HG02981 (cell line): ENCODE data around the gene MARK4.
"Not testable (repeated sequence)": the region's sequence is repeated elsewhere in the genome, so short reads cannot be mapped to it uniquely, and the experiment has no call there.

ENCODE experiments used
- ATAC-seq: cut with Tn5 transposase; IDR thresholded peaks from one replicate; pipeline ENCODE4 v1.9.1; 2021; ENCODE audit warnings: mild to moderate bottlenecking, moderate library complexity; ENCODE audit not compliant: unreplicated experiment

The MARK4 gene

DNA sequence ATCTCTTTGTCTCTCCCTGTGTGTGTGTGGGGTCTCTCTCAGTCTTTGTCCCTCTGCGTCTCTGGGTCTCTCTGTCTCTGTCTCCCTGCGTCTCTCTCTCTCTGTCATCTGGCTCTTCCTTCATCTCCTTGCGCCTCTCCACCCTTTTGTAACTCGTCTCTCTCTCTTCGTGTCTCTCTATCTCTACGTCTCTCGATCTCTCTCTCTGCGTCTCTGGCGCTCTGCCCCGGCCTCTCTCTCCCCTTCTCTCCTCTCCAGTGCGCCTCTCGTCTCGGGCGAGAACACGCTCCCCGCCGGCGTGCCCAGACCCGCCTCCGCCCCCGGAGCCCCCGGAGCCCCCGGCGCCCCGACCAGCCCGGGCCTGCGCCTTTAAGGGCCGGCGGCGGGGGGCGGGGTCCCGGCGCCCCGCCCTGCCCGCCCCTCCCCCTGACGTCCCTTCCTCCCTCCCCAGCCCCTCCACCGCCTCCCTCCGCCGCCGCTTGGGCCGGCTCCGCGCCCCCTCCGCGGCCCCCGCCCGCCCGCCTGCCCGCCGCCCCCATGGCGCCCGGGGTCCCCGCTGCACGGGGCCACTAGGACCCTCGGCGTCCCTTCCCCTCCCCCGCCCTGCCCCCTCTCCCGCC lies at the start of gene MARK4:
Gene MARK4 (plus strand): TSS at position 440 of the 620 bp plus-strand sequence. CDS start 318 bp downstream, outside the sequence.
- no peak for ATAC-seq

DNA sequence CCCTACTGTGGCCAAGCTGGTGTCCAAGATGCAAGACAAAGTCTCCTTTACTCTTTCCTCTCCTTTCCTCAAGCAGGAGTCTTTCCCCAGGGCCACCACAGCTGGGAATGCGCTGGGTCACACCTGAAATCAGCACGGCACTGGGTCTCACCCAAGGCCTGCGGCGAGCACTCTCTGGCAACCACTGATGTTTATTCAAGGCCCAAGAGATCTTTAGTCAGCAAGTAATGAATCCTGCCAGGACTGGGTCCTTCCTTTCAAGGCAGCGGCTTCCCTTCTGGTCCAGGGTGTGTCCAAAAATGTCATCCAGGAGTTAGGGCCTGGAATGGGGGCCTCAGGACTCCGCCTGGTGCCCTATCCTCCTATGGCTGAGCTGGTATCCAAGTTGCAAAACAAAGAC lies 48.4 kb upstream of the MARK4 start:
- no peak for ATAC-seq

DNA sequence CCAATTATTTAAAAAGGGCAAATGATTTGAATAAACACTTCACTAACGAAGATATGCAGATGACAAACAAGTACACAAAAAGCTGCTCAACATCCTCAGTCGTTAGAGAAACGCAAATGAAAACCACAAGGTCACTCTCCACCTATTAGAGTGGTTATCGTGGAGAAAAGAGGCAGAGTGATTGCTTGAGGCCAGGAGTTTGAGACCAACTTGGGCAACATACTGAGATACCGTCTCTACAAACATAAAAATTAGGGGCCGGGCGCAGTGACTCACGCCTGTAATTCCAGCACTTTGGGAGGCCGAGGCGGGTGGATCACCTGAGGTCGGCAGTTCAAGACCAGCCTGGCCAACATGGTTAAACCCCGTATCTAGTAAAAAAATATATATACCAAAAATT lies 45.3 kb upstream of the MARK4 start:
- ATAC-seq: no peak

- no peak for ATAC-seq
These were observed 44.7 kb upstream of the MARK4 start for GRCh38 chr19:45206328-45206727.

GRCh38 chr19:45211751-45212381 lies 39.2 kb upstream of the MARK4 start:
- ATAC-seq: no peak

GRCh38 chr19:45213031-45213430 lies 38.0 kb upstream of the MARK4 start:
- ATAC-seq: no peak

DNA sequence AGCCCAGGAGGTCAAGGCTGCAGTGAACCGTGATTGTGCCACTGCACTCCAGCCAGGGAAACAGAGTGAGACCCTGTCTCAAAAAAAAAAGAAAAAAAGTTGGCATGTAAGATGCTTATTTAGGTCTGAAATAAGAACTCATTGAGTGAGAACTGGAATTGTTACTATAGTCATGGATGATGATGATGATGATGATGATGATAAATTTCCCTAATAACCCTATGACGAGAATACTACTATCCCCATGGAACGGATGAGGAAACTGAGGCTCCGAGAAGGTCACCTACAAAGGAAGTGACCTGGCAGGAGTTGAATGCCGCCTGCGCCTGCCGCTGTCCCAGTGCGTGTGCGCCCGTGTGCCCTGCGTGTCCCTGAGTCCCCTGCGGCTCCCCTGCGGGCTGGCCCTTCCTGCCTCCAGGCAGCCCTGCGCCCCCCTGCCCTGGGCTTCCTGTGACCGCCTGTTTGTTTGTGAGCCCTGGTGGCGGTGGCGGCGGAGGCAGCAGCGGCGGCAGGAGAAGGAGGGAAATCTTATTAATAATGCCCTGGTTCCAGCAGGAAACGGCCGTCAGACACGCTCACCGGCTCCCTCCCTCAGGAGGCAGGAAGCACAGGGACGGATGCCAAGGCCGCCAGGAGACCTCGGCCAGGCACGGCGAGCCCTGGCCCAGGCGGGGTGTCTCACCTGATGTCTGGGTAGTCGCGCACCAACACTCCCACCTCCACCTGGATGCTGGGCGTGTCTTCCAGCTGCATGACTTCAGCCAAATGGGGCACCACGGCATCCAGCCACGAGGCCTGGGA lies 35.5 kb upstream of the MARK4 start:
- no peak for ATAC-seq

GRCh38 chr19:45216667-45217066 lies 34.4 kb upstream of the MARK4 start:
- no peak for ATAC-seq

GRCh38 chr19:45217193-45217956 lies 33.7 kb upstream of the MARK4 start:
- no peak for ATAC-seq

DNA sequence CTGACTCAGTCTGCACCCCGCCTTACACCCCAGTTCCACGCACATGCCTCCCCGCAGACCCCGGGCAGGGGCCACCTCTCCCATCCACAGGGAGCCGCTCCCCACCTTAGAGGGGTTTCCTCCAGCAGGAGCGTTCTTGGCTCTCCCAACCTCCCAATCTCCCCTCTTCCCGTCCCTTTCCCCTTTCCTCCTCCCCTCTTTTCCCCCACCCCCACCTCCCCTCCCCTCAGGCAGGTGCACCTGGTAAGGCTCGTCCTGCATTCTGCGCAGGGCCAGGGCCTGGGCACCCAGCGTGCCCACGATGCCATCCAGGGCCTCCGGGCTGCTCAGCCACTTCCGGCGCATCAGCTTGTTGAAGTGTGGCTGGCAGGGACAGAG lies 33.1 kb upstream of the MARK4 start:
- no peak for ATAC-seq

- no peak for ATAC-seq
These were observed 32.6 kb upstream of the MARK4 start for GRCh38 chr19:45218426-45218825.

DNA sequence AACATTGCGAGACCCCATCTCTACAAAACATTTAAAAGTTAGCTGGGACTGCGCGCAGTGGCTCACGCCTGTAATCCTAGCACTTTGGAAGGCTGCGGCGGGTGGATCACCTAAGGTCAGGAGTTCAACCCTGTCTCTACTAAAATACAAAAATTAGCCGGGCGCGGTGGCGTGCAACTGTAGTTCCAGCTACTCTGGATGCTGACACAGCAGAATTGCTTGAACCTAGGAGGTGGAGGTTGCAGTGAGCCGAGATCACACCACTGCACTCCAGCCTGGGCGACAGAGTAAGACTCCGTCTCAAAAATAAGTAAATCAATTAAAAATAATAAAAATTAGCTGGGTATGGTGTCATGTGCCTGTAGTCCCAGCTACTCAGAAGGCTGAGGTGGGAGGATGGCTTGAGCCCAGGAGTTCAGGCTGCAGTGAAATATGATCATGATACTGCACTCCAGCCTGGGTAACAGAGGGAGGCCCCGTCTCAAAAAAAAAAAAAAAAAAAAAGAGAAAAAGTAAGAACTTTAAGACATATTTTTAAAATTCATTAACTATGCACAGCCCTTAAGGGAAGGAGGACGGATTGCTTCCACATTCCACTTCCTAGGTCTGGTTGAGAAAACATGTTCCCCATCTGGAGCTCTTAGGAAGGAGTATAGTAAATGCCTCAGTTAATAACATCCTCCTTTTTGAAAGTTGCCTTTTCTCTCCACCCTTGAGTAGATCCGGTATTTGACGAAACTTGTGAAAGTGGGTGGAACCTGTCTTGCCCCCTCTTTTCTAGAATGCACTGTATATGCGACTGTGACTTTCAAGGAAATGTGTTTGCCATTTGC lies 31.9 kb upstream of the MARK4 start:
- no peak for ATAC-seq

DNA sequence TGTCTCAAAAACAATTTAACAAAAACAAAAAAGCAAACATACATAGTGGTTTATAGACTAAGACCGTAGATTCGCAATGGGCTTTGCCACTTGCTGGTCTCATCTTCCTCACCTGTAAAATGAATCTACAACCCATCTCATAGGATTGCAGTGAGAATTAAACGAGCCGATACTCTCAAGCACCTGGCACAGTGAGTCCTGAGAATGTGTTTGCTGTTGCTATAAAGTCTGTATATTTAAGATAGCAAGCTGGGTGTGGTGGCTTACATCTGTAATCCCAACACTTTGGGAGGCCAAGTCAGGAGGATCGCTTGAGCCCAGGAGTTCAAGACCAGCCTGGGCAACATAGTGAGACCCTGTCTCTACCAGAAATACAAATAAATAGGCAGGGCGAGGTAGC lies 28.3 kb upstream of the MARK4 start:
- no peak for ATAC-seq

DNA sequence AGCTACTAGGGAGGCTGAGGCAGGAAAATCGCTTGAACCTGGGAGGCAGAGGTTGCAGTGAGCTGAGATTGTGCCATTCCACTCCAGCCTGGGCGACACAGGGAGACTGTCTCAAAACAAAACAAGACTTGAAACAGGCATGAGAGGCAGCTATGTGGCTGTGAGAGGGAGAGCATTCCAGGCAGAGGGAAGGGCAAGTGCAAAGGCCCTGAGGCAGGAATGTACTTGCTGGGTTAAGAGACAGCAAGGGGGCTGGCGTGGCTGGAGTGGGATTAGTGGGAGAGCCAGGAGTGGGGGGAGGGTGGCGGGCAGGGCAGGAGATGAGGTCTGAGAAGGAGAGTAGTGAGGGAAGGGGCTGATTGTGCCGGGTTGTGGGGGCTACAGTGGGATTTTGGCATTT lies 27.2 kb upstream of the MARK4 start:
- no peak for ATAC-seq

- ATAC-seq: no peak
These were observed 26.4 kb upstream of the MARK4 start for GRCh38 chr19:45224645-45225044.

GRCh38 chr19:45229056-45229455 lies 22.0 kb upstream of the MARK4 start:
- ATAC-seq: not testable (repeated sequence)

GRCh38 chr19:45231891-45232290 lies 19.2 kb upstream of the MARK4 start:
- ATAC-seq: no peak

DNA sequence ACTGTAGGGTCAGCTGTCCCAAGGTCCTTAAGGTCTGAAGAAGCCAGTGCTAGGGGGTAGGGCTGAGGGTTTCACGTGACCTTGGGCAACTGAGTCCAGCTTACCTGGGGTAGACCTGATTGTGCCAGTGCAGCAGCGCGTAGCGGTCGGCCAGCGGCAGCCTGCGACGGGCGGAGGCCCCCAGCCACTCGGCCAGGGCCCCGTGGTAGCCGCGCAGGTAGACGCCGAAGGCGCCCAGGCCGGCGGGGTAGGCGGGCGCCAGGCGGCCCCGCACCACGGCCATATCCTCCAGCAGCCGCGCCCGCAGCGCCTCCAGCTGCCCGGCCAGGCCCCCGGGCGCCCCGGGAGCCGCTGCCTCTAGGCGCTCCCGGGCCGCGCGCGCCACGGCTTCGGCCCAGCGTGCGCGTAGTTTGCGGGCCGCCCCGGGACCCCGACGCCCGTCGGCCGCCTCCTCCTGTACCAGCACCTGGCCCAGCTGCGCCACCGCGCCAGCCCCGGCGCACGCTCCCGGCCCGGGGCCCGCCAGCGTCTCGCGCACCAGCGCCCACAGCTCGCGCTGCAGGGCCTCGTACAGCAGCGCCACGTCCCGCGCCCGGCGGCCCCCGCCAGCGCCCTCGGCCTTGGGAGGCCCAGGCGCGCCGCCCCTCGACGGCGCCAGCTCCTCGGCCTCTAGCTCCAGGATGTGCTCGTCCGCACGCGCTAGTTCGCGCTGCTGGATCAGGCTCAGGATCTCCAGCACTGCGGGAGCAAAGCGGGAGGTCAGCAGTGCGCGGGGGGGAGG lies 16.8 kb upstream of the MARK4 start:
- no peak for ATAC-seq

DNA sequence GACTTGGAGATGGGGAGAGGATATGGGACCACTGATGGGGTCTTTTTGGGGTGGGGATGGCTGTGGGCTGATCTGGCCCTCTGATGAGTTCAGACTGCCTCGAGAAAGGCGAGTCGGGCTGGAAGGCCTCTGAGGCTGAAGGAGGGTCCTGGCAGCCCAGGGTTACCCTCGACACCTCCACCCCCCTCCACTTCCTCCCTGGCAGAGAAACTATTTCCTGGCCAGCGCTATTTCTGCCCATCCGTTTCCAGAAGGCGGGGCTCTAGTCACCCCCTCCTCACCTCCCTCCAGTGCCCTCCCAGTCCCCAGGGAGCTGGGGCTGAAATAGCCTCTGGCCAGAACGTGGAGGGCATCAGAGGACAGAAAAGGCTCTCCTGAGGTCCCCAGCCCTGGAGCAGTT lies 15.6 kb upstream of the MARK4 start:
- ATAC-seq: no peak

DNA sequence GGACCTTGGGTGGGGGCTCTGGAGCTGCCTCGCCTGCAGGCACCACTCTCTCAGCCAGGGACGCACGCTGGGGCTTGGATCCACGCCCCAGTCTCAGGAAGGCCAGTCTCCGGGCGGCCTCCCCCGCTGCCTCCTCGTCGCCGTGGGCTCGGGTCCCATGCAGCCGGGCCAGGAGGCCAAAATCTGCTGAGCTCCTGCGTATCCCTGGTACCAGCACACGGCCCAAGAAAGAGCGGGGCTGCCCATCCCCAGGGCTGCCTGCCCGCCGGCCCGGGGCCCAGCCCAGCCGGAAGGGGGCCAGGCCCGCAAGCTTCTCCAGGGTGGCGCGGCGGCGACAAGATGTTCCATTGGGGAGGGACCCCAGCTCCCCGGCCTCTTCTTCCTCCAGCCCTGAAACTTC lies 12.5 kb upstream of the MARK4 start:
- ATAC-seq: no peak
